Measurements from ENCODE around the gene HELZ.

HELZ gene

DNA sequence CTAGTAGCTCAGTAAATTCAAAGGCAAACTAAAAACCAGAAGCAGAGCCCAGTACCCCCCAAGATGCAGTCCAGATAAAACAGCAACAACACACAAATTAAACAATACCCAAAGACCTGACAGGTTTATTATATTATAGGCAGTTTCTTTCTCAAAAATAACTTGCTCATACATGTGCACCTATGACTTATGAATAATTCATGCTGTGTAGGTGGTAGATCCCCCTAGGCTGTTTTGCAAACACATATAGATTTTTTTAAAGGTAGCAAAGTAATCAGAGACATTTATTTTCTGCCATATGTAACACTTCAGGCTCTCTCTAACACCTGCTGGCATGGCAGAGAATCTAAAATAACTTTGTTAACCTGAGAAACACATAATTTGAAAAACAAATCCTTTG, 173.4 kb downstream of the HELZ start:
- DNase-seq = no peak

DNA sequence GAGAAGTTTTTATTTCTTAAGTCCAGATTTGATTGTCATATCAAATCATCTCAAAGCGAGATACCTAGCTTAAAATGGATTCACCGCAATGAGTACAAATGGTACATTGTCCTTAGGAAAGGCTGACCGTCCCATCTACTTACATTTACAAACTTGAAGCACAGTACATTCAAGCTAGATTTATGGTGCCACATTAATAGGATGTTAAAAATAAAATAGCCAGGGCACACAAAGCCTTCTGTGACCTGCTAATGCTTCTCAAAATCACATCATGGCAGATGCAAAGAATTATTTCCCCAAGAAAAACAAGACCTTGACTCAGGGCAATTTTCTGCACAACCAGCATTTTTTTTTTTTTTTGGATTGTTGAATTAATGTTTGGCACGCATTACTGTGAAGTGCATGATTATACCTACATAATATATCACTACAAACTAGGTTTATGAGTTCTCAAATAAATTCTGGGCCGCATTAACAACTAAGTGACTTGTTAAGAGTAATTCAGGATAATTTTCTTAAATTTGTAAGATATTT, 175.3 kb downstream of the HELZ start:
- DNase-seq = no peak

DNA sequence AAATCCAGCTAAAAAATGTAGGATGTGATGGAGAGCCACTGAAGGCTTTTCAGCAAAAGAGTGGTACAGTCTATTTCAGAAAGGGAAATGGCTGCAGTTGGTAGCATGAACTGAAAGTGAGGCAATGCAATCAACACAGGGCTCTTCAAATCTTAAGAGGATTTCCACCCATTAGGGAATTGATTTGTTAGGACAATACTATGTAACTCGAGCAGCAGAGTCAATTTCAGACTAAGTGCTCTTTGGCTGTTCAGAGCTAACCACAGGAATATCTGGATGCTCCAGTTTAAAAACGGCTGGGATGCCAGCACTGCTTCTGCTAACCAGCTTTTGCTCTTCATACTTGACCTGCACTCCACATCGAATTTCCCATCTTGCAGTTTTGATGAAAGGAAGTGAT, 176.0 kb downstream of the HELZ start:
- DNase-seq = peak; percentile 78

DNA sequence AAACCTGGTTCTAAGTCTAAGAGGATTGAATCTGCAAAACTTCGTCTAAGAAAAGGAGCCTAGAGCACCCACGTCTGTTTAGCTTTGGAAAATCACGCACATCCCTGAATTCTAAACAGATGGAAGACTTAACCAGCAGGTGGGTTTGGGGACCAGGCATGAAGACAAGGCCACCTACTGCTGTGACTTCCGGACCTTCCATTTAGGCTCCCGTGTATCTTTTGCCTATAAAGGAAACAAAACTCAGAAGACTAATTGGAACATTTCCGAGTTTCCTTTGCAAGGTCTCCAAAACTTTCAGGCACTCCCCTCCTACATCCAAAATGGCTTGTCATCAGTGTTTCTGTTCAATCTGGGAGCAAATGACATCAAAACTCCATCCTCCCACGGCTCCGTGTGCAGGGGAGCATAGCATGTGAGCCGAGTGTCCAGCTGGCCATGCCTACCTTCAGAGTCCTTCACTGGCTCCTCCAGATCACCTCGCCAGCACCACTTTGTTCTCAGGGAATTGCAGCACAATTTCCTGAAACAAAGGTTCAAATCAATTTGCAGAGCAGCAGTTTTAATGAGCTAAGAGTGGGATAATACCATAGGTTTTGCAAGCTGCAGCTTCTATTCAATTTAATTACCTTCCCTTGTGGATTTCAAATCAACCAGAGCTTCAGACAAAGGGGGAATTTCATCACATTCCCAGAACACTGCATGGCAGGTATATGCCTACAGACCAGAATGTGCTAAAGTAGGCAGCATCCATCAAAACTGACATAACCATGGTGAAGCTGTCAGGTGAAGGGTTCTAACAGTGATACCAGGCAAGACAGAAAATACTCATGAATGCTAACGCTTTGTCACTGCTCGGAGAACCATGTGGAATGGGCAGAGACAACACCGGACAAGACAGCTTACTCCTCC, 177.2 kb downstream of the HELZ start:
- DNase-seq = no peak

DNA sequence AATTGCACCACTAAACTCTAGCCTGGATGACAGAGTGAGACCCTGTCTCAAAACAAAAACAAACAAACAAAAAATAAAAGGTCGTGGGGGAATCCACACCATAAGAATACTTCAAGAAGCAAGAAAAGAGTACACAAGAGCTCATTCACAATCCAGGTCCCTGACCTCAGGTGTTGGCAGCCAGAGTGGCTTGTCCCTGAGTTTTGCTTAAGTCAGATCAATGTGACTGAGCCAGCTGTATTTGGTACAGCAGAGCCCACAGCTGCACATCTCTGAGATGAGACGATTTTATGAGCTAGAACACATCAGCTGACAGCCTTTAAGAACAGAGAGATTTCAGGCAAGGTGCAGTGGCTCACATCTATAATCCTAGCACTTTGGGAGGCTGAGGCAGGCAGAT, 178.3 kb downstream of the HELZ start:
- DNase-seq = no peak

DNA sequence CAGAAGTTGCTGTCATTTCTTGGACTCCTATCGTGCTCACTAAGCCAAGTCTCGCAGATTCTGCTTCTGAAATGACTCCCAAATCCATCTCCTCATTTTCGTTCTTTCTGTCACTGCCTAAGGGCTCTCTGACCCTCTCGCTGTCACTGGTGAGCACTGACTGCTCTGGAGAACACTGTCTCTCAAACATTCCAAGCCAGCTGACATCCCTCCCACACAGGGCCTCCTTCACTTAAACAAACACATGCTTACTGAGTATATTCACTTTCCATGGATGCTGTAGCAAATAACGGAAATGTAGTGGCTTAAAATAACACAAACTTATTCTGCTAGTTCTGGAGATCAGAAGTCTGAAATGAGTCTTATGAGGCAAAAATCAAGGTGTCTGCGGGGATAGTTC, 181.9 kb downstream of the HELZ start:
- no peak for DNase-seq

DNA sequence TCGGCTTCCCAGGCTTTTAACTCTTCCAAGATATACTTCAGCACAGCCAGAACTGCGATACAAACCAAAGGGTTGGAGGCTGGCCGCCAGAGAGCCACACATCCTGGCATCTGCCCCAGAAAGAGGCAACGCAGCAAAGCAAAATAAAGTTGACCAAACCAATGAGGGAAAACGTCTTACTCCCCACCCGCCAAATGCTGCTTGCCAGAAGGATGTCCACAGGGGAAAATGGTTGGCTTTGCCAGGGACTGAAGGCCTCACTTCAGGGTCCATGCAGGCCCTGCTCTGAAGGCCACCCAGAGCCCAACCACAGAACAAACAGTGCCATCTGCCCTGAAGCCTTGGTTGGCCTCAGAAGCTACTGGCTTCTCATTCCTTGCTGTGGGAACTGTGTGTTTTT, 185.6 kb downstream of the HELZ start:
- DNase-seq = no peak

DNA sequence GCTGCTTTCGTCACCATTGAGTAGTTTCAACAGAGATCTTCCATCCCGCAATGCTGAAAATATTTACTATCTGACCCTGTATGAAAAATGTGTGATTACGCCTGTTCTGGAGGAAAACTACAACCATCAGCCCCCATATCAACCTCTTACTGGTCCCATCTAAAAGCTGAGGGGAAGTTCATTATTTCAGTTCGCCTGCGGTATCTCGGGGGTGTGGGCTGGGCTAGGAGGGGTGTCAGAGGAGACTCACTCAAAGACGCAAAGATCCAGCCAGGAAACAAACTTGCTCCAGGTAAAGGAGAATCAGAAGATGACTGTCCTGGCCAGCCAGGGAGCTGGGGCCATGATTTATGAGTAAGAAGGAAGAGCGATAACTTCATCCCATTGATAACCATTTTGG, 187.0 kb downstream of the HELZ start:
- no peak for DNase-seq

DNA sequence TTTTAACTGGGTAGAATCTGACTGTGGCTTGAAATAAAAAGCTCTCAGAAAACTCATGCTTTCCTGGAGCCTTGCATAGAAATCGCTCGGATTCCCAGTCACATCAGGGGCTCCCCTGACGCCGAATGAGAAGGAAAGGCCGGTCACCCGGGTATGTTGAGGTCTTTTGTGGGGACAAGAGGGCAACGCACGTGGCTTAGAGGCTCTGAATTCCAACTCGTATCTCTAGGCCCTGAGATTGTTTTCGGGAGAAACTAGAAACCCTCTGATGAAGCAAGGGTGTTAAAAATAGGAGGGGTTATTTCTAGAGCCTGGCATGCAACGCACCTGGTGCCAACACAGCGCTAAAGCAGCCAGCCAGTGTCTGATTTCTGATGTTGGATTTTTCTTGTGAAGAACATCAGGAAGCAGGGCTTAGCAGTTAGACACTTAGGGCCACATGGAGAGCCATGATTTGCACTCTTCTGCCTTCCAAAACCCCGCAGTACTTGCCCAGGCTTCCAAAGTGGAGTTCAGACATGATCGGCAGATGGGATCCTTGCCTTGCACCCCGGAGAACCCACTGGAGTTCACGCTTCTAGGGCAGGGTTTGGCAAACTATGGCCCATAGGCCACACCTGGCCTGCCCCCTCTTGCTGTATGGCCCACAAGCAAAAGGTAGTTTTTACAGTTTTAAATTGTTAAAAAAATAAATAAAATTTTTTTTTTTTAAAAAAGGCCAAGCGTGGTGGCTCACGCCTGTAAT, 188.1 kb downstream of the HELZ start:
- no peak for DNase-seq

DNA sequence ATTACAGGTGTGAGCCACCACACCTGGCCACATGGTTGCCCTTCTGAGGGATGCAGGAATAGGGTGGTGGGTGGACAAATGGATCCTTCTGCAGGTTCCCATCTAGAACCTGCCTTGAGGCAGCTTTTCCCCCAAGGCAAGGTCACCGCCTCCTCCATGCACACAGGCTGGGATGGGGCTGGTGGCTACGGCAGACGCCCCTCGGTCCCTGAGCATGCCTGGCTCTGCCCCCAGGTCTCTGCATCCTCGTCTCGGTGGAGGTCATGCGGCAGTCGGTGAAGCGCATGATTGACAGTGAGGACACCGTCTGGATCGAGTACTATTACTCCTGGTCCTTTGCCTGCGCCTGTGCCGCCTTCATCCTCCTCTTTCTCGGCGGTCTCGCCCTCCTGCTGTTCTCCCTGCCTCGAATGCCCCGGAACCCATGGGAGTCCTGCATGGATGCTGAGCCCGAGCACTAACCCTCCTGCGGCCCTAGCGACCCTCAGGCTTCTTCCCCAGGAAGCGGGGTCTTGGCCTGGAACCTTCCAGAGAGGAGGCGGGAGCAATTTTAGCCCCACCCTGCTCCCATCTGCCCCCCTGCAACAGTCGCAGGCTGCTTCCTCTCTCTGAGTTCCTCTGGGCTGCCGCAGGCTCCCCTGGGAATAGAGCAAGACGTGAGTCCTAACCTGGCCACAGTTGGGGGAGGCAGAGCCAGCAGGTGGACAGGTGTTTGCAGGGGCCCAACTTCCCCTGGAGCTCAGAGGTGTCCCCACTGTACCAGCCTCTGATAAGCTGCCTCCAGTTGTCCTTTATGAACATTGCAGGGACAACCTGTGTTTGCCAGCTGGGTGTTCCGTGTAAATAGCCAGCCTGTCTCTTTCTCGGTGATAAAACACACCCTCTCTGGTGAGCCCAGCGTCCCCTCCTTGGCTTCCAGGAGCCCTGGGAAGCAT, 188.9 kb downstream of the HELZ start:
- DNase-seq = no peak

DNA sequence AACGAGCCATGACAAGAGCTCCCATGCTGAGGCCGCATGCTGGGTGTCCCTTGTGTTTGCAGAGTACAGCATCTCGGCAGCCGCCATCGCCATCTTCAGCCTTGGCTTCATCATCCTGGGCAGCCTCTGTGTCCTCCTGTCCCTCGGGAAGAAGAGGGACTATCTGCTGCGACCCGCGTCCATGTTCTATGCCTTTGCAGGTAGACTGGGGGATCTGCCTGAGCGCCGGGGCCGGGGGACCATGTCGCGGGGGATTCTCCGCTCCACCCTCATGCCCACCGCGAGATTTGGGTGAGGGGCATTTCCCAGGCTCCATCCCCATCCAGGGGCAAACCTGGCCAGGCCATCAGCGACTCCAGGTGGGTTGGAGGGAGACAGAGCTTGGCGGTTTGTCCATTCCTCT, 190.0 kb downstream of the HELZ start:
- DNase-seq = no peak

DNA sequence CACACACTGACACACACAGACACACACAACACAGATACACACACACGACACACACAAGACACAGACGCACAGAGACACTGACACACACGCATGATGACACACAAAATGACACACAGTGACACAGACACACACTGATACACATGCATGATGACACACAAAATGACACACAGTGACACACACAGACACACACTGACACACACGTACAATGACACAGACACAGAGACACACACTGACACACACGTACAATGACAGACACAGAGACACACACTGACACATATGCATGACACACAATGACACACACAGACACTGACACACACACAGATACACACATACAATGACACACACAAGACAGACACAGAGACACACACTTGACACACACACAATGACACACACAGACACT, 190.4 kb downstream of the HELZ start:
- no peak for DNase-seq

DNA sequence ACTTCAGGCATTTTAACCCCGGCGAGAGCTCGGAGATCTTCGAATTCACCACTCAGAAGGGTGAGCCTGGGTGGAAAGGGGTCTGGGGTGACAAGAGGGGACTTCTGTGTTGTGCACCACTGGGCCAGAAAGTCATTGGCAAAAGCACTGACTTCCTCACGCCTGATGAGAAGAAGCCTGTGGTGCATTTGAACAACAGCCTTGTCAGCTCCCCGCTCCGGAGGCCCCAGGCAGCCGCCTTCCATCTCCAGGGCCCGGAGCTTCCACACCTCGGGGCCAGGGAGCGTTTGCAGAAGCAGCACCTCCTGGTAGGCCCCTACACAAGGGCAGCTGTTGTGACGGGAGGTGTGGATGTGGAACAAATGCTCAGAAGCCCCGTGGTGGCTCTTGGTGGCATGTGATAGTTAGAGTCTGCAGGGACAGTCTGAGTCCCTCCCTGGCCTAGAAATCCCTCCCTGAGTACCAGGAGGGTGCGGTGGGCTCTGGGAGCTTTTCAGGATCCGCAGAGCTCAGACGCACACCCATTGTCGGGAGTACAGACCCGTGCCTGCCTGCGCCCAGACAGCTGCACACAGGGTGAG, 190.9 kb downstream of the HELZ start:
- no peak for DNase-seq

DNA sequence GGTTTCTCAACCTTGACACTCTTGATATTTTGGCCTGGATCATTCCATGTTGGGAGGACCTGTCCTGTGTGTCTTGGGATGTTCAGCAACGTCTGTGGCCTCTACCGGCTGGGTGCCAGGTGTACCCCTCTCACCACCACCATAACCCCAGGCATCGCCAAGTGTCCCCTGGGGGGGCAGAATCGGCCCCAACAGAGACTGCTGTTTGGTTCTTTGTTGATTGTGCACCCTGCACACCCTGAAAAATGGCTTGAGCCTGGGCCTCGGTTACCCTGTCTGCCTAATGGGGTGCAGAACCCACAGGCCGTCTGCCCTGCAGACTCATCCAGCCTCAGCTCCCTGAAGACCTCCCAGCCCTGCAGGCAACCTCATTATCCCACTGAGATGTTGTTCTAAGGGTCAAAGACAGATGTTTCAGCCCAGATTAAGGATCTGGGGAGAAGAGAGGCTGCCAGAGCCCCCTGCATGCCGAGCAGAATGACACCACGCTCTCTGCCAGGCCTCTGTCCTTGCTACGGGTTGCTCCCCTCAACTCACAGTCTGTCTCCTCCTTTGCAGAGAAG, 191.5 kb downstream of the HELZ start:
- no peak for DNase-seq

DNA sequence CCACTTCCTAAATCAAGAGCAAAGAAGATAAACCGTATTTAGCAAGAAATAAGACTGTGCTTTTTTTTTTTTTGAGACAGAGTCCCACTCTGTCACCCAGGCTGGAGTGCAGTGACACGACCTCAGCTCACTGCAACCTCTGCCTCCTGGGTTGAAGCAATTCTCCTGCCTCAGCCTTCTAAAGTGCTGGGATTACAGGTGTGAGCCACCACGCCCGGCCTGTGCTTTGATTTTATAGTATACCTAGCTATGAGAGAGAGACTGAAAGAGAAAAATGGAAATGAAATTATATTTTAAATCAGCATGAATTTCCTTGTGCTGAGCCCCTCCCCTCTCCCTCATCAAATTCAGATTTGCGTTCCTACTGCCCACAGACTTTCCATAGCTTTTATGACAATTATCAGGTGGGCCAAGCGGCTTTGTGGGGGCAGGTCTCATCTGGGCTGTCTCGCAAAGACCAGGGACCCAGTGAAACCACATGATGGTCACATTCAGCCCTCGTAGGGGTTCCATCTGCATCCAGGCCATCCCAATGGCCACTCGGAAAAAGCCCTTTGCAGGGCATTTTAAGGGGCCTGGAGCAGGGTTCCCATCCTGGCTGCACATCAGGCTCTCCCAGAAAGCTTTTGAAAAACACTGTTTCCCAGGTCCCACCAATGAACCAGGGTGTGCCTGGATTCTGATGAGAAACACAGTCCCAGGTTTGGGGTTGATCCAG, 192.1 kb downstream of the HELZ start:
- no peak for DNase-seq

DNA sequence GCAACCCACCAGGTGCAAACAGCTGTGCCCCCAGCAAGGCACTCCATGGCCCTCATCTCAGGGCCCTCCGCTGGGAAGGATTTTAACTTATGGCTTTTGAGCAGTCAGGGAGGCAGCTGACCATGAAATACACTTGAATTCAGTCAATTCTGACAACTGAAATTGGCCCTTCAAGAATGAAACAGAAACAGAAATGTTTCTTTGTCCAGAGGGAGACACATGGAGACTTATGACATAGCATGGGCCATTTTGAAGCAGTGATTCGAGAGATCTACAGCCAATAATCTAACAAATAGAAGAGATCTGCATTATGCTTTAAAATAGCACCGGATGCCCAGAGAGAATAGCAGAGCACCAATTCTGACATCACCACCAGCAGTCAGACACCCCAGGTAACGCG, 193.2 kb downstream of the HELZ start:
- DNase-seq = no peak

DNA sequence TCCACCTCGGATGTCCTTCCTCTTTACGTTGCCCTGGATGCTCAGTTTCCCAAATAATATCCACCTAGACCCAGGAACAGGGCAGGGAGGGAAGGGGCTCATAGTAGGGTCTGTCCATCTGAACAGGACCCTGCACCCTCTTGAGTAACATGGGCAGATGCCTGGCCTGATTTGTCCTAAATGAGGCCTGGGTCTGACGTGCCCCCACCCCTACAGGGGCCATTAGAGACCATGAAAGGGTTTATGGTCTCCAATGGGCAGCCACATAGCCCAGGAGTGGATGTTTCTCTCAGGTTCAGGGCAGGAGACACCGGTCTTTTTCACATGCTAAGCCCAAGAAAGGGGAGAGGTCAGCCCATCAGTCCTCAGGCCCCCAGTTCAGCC, 193.8 kb downstream of the HELZ start:
- no peak for DNase-seq

DNA sequence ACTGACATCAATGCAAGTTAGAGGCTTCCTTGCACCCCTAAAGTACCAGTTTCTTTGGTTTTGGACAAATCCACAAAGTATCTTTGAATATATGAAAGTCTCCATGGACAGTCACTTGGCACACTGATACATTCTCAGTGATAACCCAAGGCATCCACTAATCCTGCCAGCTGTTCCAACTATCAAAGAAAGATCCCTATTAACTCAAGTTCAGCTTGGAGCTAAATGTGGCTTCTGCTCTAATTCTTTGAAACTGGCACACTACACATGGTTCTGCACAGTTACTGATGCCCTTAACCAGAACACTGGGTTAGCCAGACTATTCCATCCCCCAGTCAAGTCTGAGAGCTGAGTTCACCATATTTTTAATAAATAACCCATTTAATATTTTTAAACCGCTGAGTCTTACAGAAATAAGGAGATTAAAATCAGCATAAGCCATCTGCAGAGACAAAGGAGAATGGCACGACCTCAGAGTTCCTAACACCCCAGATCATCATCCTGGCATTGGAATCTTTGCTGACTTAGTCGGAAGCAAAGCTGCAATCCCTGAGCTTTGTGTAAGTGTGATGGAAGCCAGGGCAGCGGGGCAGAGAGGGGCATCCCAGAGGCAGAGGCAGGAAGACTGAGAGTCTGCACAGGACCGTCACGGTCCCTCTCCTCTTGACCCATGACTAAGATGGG, 194.4 kb downstream of the HELZ start:
- no peak for DNase-seq

DNA sequence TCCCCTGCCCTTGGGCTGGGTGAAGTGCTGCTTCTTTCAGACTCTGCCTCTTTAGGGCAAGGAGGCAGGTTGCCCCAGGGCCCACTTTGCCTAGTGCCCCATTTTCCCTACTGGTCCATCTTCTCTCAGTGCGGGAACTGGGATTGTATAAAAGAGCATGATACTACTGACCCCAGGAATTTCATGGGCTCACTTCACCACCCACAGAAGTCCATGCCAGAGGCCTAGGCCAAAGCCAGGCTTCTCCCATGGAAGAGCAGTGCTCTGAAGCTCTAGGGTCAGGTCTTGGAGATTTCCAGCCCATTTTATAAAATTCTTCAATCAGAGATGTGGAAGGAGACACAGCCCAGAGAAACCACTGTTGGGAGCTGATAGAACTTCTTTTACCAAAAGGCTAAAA, 194.9 kb downstream of the HELZ start:
- no peak for DNase-seq

DNA sequence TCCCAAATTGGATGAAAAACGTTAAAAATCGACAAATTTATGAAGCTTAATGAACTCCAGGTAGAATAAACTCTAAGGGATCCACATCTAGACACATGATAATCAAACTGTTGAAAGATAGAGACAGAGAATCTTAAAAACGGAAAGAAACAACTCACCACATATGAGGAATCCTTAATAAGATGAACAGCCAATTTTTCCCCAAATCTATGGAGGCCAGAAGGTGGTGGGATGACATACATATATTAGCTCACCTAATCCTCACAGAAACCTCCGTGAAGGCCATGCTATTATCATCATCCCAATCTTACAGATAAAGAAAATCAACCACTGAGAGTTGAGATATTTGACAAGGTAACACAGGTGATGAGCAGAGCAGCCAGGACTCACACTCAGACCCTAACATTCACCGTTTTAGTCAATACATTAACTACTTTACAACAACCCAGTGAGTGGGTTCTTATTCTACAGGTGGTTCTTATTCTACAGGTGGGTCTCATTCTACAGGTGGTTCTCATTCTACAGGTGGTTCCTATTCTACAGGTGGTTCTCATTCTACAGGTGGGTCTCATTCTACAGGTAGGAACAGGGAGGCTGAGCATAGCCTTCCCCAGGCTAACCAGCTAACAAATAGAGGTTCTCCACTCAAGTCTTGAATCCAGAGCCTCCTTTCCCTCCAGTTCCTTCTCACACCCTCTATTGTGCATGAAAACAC, 195.8 kb downstream of the HELZ start:
- no peak for DNase-seq
